ENCODE results near the gene TMC7. TPM values are rescaled to one million over a fixed set of nuclear protein-coding genes. Genes with fewer than 3 reads are reported as not detected.

Gene TMC7
- total and polyA plus RNA-seq, 4 donors = 3.1 to 6.9 (median 6.1) TPM

GRCh38 chr16:19093631-19094541 lies 110.2 kb downstream of the TMC7 start:
- Histone ChIP-seq H3K27me3 (ENCODE audit: control insufficient read depth, insufficient read depth, low read length) (no peaks in the 10 kb centered on the region), H3K36me3 (ENCODE audit: control insufficient read depth, insufficient read depth, low read length) (no peaks in the 10 kb centered on the region), H3K9me3 (ENCODE audit: control insufficient read depth, insufficient read depth, low read length) (no peaks in the 10 kb centered on the region), H3K27ac (ENCODE audit: low read depth, low read length) (no peak overlapping the region), H3K4me1 (ENCODE audit: control insufficient read depth, insufficient read depth, low read length) (no peaks in the 10 kb centered on the region), H3K4me3 (ENCODE audit: low read depth, low read length) (no peak overlapping the region)
- WGBS (ENCODE audit: insufficient coverage) = 81% methylated on average over 15 of the region's 15 CpGs
- no peak for DNase-seq (ENCODE audit: low read depth in 4 of 6, low spot score in 6 of 6)

- WGBS (ENCODE audit: insufficient coverage) = 82% methylated on average over 6 of the region's 11 CpGs
- no peaks in the 10 kb centered on the region for H3K36me3 ChIP-seq (ENCODE audit: control insufficient read depth, insufficient read depth, low read length)
- no peak overlapping the region for H3K27ac ChIP-seq (ENCODE audit: low read depth, low read length)
- no peak for DNase-seq (ENCODE audit: low read depth in 4 of 6, low spot score in 6 of 6)
- no peaks in the 10 kb centered on the region for H3K9me3 ChIP-seq (ENCODE audit: control insufficient read depth, insufficient read depth, low read length)
- no peak overlapping the region for H3K4me3 ChIP-seq (ENCODE audit: low read depth, low read length)
- H3K4me1 ChIP-seq (ENCODE audit: control insufficient read depth, insufficient read depth, low read length) = no peaks in the 10 kb centered on the region
- H3K27me3 ChIP-seq (ENCODE audit: control insufficient read depth, insufficient read depth, low read length) = no peaks in the 10 kb centered on the region
Measured at GRCh38 chr16:19094542-19095365, 111.0 kb downstream of the TMC7 start.

- H3K36me3 ChIP-seq (ENCODE audit: control insufficient read depth, insufficient read depth, low read length) = no peaks in the 10 kb centered on the region
- DNase-seq (ENCODE audit: low read depth in 4 of 6, low spot score in 6 of 6) = no peak
- no peaks in the 10 kb centered on the region for H3K4me1 ChIP-seq (ENCODE audit: control insufficient read depth, insufficient read depth, low read length)
- H3K27ac ChIP-seq (ENCODE audit: low read depth, low read length) = no peak overlapping the region
- H3K9me3 ChIP-seq (ENCODE audit: control insufficient read depth, insufficient read depth, low read length) = no peaks in the 10 kb centered on the region
- no peaks in the 10 kb centered on the region for H3K27me3 ChIP-seq (ENCODE audit: control insufficient read depth, insufficient read depth, low read length)
- 100% methylated on average over 2 of the region's 5 CpGs for WGBS (ENCODE audit: insufficient coverage)
- H3K4me3 ChIP-seq (ENCODE audit: low read depth, low read length) = no peak overlapping the region
Measured at GRCh38 chr16:19095654-19096053, 111.9 kb downstream of the TMC7 start.

- no CpG with 5 or more reads among the region's 1 CpG for WGBS (ENCODE audit: insufficient coverage)
Measured at GRCh38 chr16:19098173-19098572, 114.4 kb downstream of the TMC7 start.

GRCh38 chr16:19102187-19102872 lies 118.6 kb downstream of the TMC7 start:
- no peaks in the 10 kb centered on the region for H3K4me1 ChIP-seq (ENCODE audit: control insufficient read depth, insufficient read depth, low read length)
- H3K27me3 ChIP-seq (ENCODE audit: control insufficient read depth, insufficient read depth, low read length) = no peaks in the 10 kb centered on the region
- H3K9me3 ChIP-seq (ENCODE audit: control insufficient read depth, insufficient read depth, low read length) = no peaks in the 10 kb centered on the region
- H3K4me3 ChIP-seq (ENCODE audit: low read depth, low read length) = no peak overlapping the region
- H3K27ac ChIP-seq (ENCODE audit: low read depth, low read length) = no peak overlapping the region
- WGBS (ENCODE audit: insufficient coverage) = 56% methylated on average over 6 of the region's 16 CpGs
- no peak for DNase-seq (ENCODE audit: low read depth in 4 of 6, low spot score in 6 of 6)
- no peaks in the 10 kb centered on the region for H3K36me3 ChIP-seq (ENCODE audit: control insufficient read depth, insufficient read depth, low read length)

More at GRCh38 chr16:19098173-19098572, 114.4 kb downstream of the TMC7 start:
- DNase-seq (ENCODE audit: low read depth in 4 of 6, low spot score in 6 of 6) = no peak
- Histone ChIP-seq H3K27ac (ENCODE audit: low read depth, low read length) (no peak overlapping the region), H3K4me3 (ENCODE audit: low read depth, low read length) (no peak overlapping the region), H3K27me3 (ENCODE audit: control insufficient read depth, insufficient read depth, low read length) (no peaks in the 10 kb centered on the region), H3K9me3 (ENCODE audit: control insufficient read depth, insufficient read depth, low read length) (no peaks in the 10 kb centered on the region), H3K4me1 (ENCODE audit: control insufficient read depth, insufficient read depth, low read length) (no peaks in the 10 kb centered on the region), H3K36me3 (ENCODE audit: control insufficient read depth, insufficient read depth, low read length) (no peaks in the 10 kb centered on the region)

GRCh38 chr16:19104607-19105006 lies 120.9 kb downstream of the TMC7 start:
- Histone ChIP-seq H3K36me3 (ENCODE audit: control insufficient read depth, insufficient read depth, low read length) (no peaks in the 10 kb centered on the region), H3K27me3 (ENCODE audit: control insufficient read depth, insufficient read depth, low read length) (no peaks in the 10 kb centered on the region), H3K9me3 (ENCODE audit: control insufficient read depth, insufficient read depth, low read length) (no peaks in the 10 kb centered on the region), H3K4me1 (ENCODE audit: control insufficient read depth, insufficient read depth, low read length) (no peaks in the 10 kb centered on the region), H3K27ac (ENCODE audit: low read depth, low read length) (no peak overlapping the region), H3K4me3 (ENCODE audit: low read depth, low read length) (no peak overlapping the region)
- no peak for DNase-seq (ENCODE audit: low read depth in 4 of 6, low spot score in 6 of 6)
- 37% methylated on average over 5 of the region's 5 CpGs for WGBS (ENCODE audit: insufficient coverage)

- H3K4me3 ChIP-seq (ENCODE audit: low read depth, low read length) = no peak overlapping the region
- H3K27me3 ChIP-seq (ENCODE audit: control insufficient read depth, insufficient read depth, low read length) = no peaks in the 10 kb centered on the region
- no peak overlapping the region for H3K27ac ChIP-seq (ENCODE audit: low read depth, low read length)
- H3K4me1 ChIP-seq (ENCODE audit: control insufficient read depth, insufficient read depth, low read length) = no peaks in the 10 kb centered on the region
- no peaks in the 10 kb centered on the region for H3K9me3 ChIP-seq (ENCODE audit: control insufficient read depth, insufficient read depth, low read length)
- no peaks in the 10 kb centered on the region for H3K36me3 ChIP-seq (ENCODE audit: control insufficient read depth, insufficient read depth, low read length)
- 34% methylated on average over 4 of the region's 6 CpGs for WGBS (ENCODE audit: insufficient coverage)
- no peak for DNase-seq (ENCODE audit: low read depth in 4 of 6, low spot score in 6 of 6)
Measured at GRCh38 chr16:19105131-19105530, 121.4 kb downstream of the TMC7 start.

GRCh38 chr16:19105891-19106624 lies 122.3 kb downstream of the TMC7 start:
- Histone ChIP-seq H3K27ac (ENCODE audit: low read depth, low read length) (no peak overlapping the region), H3K36me3 (ENCODE audit: control insufficient read depth, insufficient read depth, low read length) (no peaks in the 10 kb centered on the region), H3K9me3 (ENCODE audit: control insufficient read depth, insufficient read depth, low read length) (no peaks in the 10 kb centered on the region), H3K27me3 (ENCODE audit: control insufficient read depth, insufficient read depth, low read length) (no peaks in the 10 kb centered on the region), H3K4me1 (ENCODE audit: control insufficient read depth, insufficient read depth, low read length) (no peaks in the 10 kb centered on the region), H3K4me3 (ENCODE audit: low read depth, low read length) (no peak overlapping the region)
- no peak for DNase-seq (ENCODE audit: low read depth in 4 of 6, low spot score in 6 of 6)
- no CpG with 5 or more reads among the region's 11 CpGs for WGBS (ENCODE audit: insufficient coverage)

GRCh38 chr16:19106625-19107020 lies 122.9 kb downstream of the TMC7 start:
- Histone ChIP-seq H3K4me3 (ENCODE audit: low read depth, low read length) (no peak overlapping the region), H3K36me3 (ENCODE audit: control insufficient read depth, insufficient read depth, low read length) (no peaks in the 10 kb centered on the region), H3K27me3 (ENCODE audit: control insufficient read depth, insufficient read depth, low read length) (no peaks in the 10 kb centered on the region), H3K27ac (ENCODE audit: low read depth, low read length) (no peak overlapping the region), H3K4me1 (ENCODE audit: control insufficient read depth, insufficient read depth, low read length) (no peaks in the 10 kb centered on the region), H3K9me3 (ENCODE audit: control insufficient read depth, insufficient read depth, low read length) (no peaks in the 10 kb centered on the region)
- no peak for DNase-seq (ENCODE audit: low read depth in 4 of 6, low spot score in 6 of 6)
- WGBS (ENCODE audit: insufficient coverage) = 90% methylated on average over 2 of the region's 2 CpGs
